ENCODE results near the gene CAST.

Gene CAST

GRCh38 chr5:96648023-96648422, 14.2 kb upstream of the CAST start:
- no peak for DNase-seq

GRCh38 chr5:96648593-96648992, 13.6 kb upstream of the CAST start:
- no peak for DNase-seq

- DNase-seq, result no peak
Measured at GRCh38 chr5:96649251-96649662, 12.9 kb upstream of the CAST start.

GRCh38 chr5:96649681-96650540, 12.3 kb upstream of the CAST start:
- DNase-seq, result no peak

- no peak for DNase-seq
Measured at GRCh38 chr5:96651047-96651446, 11.1 kb upstream of the CAST start.

- DNase-seq, result no peak
Measured at GRCh38 chr5:96651948-96652753, 10.0 kb upstream of the CAST start.

- DNase-seq, result no peak
Measured at GRCh38 chr5:96652769-96653454, 9.3 kb upstream of the CAST start.

GRCh38 chr5:96654209-96654608, 8.0 kb upstream of the CAST start:
- no peak for DNase-seq

- DNase-seq, result no peak
Measured at GRCh38 chr5:96655085-96655484, 7.1 kb upstream of the CAST start.

GRCh38 chr5:96655506-96655905, 6.7 kb upstream of the CAST start:
- DNase-seq, result no peak

GRCh38 chr5:96657068-96657467, 5.1 kb upstream of the CAST start:
- no peak for DNase-seq

GRCh38 chr5:96658272-96658671, 3.9 kb upstream of the CAST start:
- no peak for DNase-seq

GRCh38 chr5:96659170-96659569, 3.0 kb upstream of the CAST start:
- DNase-seq, result no peak

GRCh38 chr5:96660971-96661854, 963 bp upstream of the CAST start:
- no peak for DNase-seq

- DNase-seq, result peak; percentile 73
Measured at GRCh38 chr5:96662725-96663518, 746 bp downstream of the CAST start.

- DNase-seq, result peak; percentile 11
Measured at GRCh38 chr5:96663608-96664007, 1.4 kb downstream of the CAST start.

GRCh38 chr5:96664669-96665068, 2.5 kb downstream of the CAST start:
- DNase-seq, result no peak

- DNase-seq, result no peak
Measured at GRCh38 chr5:96668725-96669124, 6.5 kb downstream of the CAST start.

GRCh38 chr5:96669909-96670308, 7.7 kb downstream of the CAST start:
- no peak for DNase-seq

GRCh38 chr5:96671441-96671840, 9.3 kb downstream of the CAST start:
- no peak for DNase-seq

- no peak for DNase-seq
Measured at GRCh38 chr5:96673127-96673526, 11.0 kb downstream of the CAST start.

- no peak for DNase-seq
Measured at GRCh38 chr5:96675882-96676281, 13.7 kb downstream of the CAST start.

All from NCI-H1092 treated with DMSO at 0.1 percent for 48 hours (cell line).